ENCODE results near the gene EMILIN2.
A peak's percentile ranks its signal among the peaks of the same experiment; 100 is the strongest.

Gene EMILIN2

GRCh38 chr18:2948038-2948437 lies 101.2 kb downstream of the EMILIN2 start:
- DNase-seq = no peak

GRCh38 chr18:2952605-2953004 lies 105.8 kb downstream of the EMILIN2 start:
- no peak for DNase-seq

GRCh38 chr18:2953935-2954653 lies 107.3 kb downstream of the EMILIN2 start:
- no peak for DNase-seq

GRCh38 chr18:2954869-2955645 lies 108.3 kb downstream of the EMILIN2 start:
- no peak for DNase-seq

GRCh38 chr18:2956056-2956455 lies 109.2 kb downstream of the EMILIN2 start:
- no peak for DNase-seq

- no peak for DNase-seq
Observed at GRCh38 chr18:2958819-2959298, 112.1 kb downstream of the EMILIN2 start.

- no peak for DNase-seq
Observed at GRCh38 chr18:2959341-2959740, 112.5 kb downstream of the EMILIN2 start.

- DNase-seq = no peak
Observed at GRCh38 chr18:2960983-2961696, 114.3 kb downstream of the EMILIN2 start.

GRCh38 chr18:2961821-2962220 lies 115.0 kb downstream of the EMILIN2 start:
- peak in 25 of 58 donors; percentile 9 to 68 (median 31) for DNase-seq

- DNase-seq = no peak
Observed at GRCh38 chr18:2963048-2963447, 116.2 kb downstream of the EMILIN2 start.

GRCh38 chr18:2964361-2965010 lies 117.7 kb downstream of the EMILIN2 start:
- DNase-seq = no peak

Measured in anterior cingulate cortex (tissue), 58 donors.